Activated T-cell treated with anti-CD3 and anti-CD28 coated beads, Interleukin-2, amount 50 U/mL, for 1 hour (primary cell): ENCODE results near the gene ILF2.
"Not testable (repeated sequence)": the region's sequence is repeated elsewhere in the genome, so short reads cannot be mapped to it uniquely, and the experiment has no call there.

Experiments used
- DNase-seq: peaks from one replicate; pipeline ENCODE4 v3.0.0-alpha.2; 2020

The ILF2 gene

DNA sequence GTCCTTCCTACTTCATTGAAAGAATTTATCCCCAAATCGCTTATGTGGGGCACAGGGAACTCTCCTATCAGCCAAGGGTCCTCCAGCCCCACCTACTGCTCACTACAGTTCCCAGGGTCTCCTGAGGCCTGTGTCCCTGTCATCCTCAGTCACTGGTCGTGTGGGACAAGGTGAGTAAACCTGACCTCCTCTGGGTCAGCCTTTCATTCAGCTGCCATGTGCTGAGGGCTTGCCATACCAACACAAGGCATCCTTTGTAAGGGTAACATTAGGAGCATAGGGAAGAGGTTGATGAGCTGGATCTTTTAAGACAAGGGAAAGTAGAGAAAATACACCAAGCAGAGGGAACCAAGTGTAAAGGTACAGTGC is 23.5 kb downstream of the ILF2 start:
- no peak for DNase-seq

DNA sequence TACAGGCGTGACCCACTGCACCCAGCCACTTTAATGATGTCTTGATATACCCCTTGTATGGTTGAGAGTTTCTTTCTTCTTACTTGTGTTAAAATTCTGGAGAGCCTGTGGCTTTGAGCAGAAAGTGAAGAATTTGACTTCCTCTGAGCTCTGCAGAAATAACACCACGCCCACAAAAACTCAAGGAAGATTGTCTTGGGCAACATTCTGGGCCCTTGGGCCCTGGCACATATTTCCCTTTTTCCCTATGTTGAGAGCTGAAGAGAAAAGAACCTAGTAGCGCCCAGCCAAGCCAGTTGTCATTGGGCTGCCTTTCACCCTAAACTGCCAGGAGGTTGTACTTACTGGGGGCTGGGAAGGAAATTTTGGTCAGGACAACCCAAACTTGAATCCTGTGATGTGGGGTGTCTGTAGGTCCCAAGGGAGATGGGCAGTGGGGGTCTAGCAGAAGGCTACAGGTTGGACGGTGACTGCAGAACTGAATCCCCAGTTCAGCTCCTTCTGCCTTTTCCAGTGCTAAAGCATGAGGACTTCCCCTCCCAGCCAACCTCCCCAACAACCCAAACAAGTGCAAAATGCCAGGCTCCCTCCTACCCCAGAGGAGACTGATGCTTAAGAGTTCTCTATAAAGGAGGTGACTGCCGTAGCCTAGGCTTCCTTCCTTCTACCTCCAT is 24.0 kb downstream of the ILF2 start:
- no peak for DNase-seq

DNA sequence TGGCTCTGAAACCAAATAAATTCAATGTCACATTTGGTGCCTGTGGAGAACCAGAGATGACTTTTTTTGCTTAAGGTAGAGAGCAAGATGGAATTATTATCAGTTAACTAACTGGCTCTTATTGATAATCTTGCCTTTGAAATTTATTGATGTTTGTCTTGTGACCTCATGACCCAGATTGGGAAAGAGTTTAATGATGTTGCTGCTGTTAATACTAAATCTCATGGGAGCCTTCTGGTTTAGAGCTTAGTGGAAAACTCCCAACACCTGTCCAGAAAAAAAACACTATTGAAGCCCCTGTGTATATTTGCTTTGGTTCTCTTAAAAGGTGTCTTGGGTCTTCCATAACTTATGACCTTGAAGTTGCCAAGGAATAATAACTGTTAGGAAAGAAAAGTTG is 27.0 kb downstream of the ILF2 start:
- DNase-seq: no peak

DNA sequence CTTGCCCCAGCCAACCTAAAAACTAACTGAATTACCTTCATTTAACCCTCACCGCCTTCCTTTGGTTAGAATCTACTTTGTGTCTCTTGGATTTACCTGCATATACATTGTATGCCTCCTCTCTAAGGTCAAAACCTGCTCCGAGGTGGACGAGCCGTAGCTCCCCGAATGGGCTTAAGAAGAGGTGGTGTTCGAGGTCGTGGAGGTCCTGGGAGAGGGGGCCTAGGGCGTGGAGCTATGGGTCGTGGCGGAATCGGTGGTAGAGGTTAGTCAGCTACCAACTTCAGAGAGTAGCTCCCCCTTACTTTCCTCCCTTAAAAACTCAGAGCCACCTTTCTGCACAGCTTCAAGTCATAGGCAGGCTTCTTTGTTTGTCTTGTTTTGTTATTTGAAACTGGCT is 27.7 kb downstream of the ILF2 start:
- DNase-seq: no peak

GRCh38 chr1:153642161-153642560 is 28.6 kb downstream of the ILF2 start:
- no peak for DNase-seq

GRCh38 chr1:153640861-153641260 is 29.9 kb downstream of the ILF2 start:
- no peak for DNase-seq

GRCh38 chr1:153640213-153640612 is 30.6 kb downstream of the ILF2 start:
- DNase-seq: not testable (repeated sequence)

DNA sequence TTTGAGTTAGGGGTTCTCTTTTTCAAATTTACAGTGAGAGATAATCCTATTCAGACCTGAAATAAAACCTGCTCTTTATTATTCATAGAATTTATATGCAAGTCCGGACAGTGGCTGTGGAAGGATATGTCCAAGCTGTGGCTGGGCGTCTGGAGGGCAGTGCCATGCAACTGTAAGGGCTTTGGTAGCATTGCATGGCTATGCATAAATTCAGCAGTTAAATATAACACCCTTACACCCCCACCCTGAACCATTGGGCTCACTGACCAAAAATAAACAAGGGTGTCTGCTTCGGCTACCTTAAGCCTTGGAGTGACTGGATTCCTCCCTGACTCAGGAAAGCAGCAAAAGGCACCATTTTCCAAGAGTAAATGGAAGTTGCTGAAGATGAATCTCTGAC is 31.5 kb downstream of the ILF2 start:
- no peak for DNase-seq

DNA sequence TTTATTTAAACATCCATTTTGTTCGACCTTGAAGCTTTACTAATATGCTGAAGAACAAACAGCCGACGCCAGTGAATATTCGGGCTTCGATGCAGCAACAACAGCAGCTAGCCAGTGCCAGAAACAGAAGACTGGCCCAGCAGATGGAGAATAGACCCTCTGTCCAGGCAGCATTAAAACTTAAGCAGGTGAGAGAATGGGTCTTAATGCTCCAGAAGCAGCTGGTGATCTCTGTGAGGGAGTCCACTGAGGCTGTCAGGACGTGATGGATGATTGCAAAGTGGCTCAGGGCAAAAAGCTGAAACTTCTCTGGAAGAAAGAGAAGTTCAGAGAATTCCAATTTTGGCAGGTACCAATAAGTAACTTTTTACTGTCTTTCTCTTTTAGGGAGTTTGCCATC is 32.5 kb downstream of the ILF2 start:
- DNase-seq: no peak

- DNase-seq: no peak
These were observed 34.5 kb downstream of the ILF2 start for GRCh38 chr1:153636312-153636711.

- no peak for DNase-seq
These were observed 34.9 kb downstream of the ILF2 start for GRCh38 chr1:153635872-153636271.

DNA sequence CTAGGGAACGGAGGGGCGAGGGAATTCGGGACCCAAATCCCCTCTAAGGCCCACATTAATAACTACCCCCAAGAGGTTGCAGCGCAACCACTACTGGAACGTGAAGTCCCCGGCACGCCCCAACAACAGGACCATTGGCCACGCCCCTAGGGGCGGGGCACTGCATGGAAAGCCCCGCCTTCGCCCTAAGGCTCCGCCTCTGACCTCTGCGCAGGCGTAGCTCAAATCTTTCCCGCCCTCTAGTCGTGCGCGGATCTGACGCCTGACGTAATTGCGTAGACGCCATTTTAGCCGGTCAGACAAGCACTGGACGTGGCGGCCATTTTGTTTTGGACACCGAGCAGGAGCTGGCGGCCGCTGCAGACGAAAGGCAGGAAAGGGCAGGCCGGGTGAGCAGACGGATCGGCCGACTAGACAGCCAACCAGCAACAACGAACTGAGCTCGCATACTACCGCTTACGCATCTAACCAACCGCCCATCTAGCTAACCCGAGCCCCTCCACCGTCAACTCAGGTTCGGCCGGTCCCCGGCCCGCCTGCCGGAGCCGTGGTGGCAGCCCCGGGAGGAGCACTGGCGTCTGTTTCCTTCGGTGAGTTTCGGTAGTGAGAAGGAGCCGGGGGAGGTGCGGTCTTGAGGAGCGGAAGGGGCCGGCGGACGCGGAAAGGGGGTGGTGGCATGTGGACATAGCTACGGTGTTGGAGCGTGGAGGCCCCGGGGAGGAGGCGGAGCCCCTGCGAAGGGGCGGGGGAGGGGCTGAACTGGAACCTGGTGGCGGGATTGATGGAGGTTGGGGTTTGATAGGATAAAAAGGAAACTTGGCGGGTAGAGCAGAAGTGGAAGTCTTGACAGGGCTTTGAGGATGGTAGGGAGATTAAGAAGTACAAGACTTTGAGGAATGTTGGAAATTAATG is 36.8 kb downstream of the ILF2 start, which contains the start of gene CHTOP:
Gene CHTOP, plus strand, starts transcription at position 313 of the 912 bp plus-strand sequence. CDS start 2,523 bp downstream, outside the sequence.
- peak; percentile 100 for DNase-seq

GRCh38 chr1:153633161-153633753 is 37.5 kb downstream of the ILF2 start:
- DNase-seq: no peak

DNA sequence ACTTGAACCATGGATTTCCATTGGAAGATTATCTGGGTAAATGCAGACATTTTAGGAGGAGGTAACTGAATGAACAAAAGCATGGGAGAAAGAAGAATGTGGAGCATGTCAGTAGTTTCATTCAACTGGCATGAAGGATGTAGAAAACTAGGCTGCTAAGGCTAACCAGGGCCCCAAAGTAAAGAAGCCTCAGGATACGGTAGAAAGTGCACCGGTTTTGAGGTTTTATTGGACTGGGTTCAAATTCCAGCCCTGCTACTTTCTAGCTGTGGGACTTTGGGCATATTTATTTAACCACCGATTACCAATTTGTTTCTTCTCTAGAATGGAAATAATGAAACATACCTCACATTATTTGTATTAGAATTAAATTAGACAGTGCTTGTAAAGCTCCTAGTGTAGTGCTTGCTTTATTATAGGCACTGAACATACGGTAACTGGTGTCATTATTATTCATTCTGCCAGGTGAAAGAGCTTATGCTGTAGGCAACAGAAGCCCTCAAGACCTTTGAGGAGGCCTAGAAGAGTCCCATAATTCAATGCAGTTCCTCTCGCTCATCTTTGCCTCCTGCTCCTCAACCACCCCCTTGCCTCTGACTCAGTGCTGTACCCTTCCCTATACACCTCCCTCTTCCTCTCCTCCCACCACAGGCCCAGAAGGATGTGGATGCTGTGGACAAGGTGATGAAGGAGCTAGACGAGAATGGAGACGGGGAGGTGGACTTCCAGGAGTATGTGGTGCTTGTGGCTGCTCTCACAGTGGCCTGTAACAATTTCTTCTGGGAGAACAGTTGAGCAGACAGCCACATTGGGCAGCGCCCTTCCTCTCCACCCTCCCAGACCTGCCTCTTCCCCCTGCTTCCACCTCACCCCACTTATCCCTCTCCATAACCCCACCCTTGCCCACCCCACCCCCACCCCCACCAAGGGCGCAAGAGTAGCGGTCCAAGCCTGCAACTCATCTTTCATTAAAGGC is 39.5 kb downstream of the ILF2 start:
- no peak for DNase-seq

DNA sequence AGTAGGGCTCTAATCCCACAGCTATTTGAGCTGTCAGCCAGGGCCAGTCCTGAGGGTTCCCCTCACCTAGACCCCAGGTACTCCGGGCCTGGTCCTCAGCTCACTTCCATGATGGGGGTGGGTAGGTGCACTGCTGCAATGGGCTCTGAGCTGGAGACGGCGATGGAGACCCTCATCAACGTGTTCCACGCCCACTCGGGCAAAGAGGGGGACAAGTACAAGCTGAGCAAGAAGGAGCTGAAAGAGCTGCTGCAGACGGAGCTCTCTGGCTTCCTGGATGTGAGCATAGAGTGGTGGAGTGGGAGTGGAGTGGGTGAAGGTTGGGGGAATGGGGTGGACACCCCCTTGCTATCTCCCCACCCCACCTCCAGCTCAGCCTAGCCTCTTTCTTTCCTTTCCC is 40.4 kb downstream of the ILF2 start:
- DNase-seq: no peak

DNA sequence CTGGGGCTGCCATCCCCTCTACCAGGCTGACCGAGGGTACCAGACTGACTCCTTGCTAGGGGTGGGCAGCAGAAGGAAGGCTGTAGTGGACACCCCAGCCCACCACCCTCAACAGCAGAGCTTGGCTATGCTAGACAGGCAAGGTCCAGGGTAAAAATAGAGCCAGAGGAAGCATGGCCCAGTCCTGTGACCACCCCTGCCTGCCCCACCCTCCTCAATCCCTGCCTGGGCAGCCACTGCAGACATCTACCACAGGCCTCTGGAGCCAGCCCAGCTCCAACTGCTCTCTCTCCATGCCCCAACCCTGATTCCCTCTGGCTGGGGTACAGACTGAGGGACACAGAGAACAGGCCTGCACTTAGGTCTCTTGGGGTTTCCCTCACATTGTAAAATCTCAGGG is 40.8 kb downstream of the ILF2 start:
- DNase-seq: no peak

GRCh38 chr1:153629343-153629665 is 41.5 kb downstream of the ILF2 start:
- DNase-seq: no peak

GRCh38 chr1:153628638-153629342 is 42.0 kb downstream of the ILF2 start:
- no peak for DNase-seq

- no peak for DNase-seq
These were observed 42.8 kb downstream of the ILF2 start, which contains the start of gene S100A1 for GRCh38 chr1:153627715-153628626. Gene S100A1 (plus strand): TSS chr1:153628434. CDS start chr1:153630522, 2,088 bp downstream.

DNA sequence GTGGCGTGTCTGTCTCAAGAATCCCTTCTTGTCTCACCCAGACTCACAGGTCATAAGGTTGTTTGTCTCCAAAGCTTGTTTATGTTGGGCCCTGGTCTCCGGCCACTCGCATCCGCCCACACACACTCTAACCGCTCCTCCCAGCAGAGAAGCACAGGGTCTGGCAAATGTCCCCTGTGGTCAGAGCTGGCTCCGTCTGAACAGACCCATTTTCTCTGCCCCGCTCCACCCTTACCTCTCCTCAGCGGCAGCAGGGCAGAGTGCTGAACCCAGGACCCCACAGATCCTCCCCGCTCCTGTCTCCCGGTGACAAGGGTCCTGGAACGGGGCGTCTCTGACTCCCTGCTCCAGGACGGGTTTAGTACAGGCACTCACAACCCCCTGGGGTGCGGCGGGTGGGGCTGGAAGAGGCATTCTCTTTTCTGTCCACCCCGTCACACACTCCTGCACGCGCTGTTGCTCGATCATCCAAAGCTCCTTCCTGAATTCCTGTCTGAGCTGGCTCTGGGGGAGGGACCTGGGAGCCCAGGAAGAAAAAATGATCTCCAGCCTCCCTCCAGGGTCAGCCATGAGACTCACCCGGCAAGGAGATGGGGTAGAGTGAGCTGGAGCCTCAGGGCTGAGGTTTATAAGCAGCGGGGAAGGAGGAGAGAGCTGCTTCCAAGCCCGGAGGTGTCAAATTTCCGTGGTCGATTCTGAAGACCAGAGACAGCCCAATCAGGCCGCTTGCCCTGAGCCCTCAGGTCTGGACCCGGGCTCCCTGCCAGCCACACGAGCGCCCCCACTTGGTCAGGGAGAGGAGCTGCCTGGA is 43.7 kb downstream of the ILF2 start, which contains the start of gene S100A13:
Gene S100A13, minus strand, starts transcription at position 602 of the 811 bp plus-strand sequence. CDS start 1,033 bp downstream, outside the sequence.
- no peak for DNase-seq
